Measurements from ENCODE around the gene MLLT10. TPM values are rescaled to one million over a fixed set of nuclear protein-coding genes. Genes with fewer than 3 reads are reported as not detected.
"Not testable (repeated sequence)": the region's sequence is repeated elsewhere in the genome, so short reads cannot be mapped to it uniquely, and the experiment has no call there.

Gene MLLT10
- total RNA-seq, 1 experiment from 2014 or later: 39.3 TPM

GRCh38 chr10:21526860-21527597 lies 7.0 kb upstream of the MLLT10 start:
- H3K27ac ChIP-seq: peak overlapping the region; percentile 99
- H3K9me3 ChIP-seq (replicated peaks): no peaks in the 10 kb centered on the region
- peak; percentile 71 to 73 for DNase-seq
- H3K36me3 ChIP-seq: no peaks in the 10 kb centered on the region
- no peaks in the 10 kb centered on the region for H3K27me3 ChIP-seq
- H3K4me3 ChIP-seq: peak overlapping the region; percentile 70
- H3K4me1 ChIP-seq: peaks cover 24% of the 10 kb centered on the region

GRCh38 chr10:21527598-21528235 lies 6.3 kb upstream of the MLLT10 start:
- peak in 1 of 2 experiments; percentile 52 for DNase-seq
- H3K27ac ChIP-seq: peak overlapping the region; percentile 99
- no peaks in the 10 kb centered on the region for H3K36me3 ChIP-seq
- H3K9me3 ChIP-seq (replicated peaks): no peaks in the 10 kb centered on the region
- peaks cover 29% of the 10 kb centered on the region for H3K4me1 ChIP-seq
- H3K27me3 ChIP-seq: no peaks in the 10 kb centered on the region
- peak overlapping the region; percentile 70 for H3K4me3 ChIP-seq

GRCh38 chr10:21528236-21529031 lies 5.6 kb upstream of the MLLT10 start:
- Histone ChIP-seq H3K27me3 (no peaks in the 10 kb centered on the region), H3K27ac (peak overlapping the region; percentile 99), H3K36me3 (no peaks in the 10 kb centered on the region), H3K4me3 (peak overlapping the region; percentile 70), H3K4me1 (peaks cover 24% of the 10 kb centered on the region), H3K9me3 (replicated peaks) (no peaks in the 10 kb centered on the region)
- peak in 1 of 2 experiments; percentile 49 for DNase-seq

- Histone ChIP-seq H3K9me3 (replicated peaks) (no peaks in the 10 kb centered on the region), H3K36me3 (no peaks in the 10 kb centered on the region), H3K27ac (peak overlapping the region; percentile 99), H3K4me1 (peaks cover 23% of the 10 kb centered on the region), H3K27me3 (no peaks in the 10 kb centered on the region), H3K4me3 (peak overlapping the region; percentile 70)
- peak in 1 of 2 experiments; percentile 58 for DNase-seq
These were observed 4.8 kb upstream of the MLLT10 start for GRCh38 chr10:21529032-21529910.

GRCh38 chr10:21530168-21530567 lies 3.9 kb upstream of the MLLT10 start:
- DNase-seq: no peak
- Histone ChIP-seq H3K27ac (no peak overlapping the region), H3K4me3 (no peak overlapping the region), H3K36me3 (no peaks in the 10 kb centered on the region), H3K4me1 (peaks cover 23% of the 10 kb centered on the region), H3K9me3 (replicated peaks) (no peaks in the 10 kb centered on the region), H3K27me3 (no peaks in the 10 kb centered on the region)

GRCh38 chr10:21530641-21531040 lies 3.4 kb upstream of the MLLT10 start:
- no peak overlapping the region for H3K27ac ChIP-seq
- peaks cover 23% of the 10 kb centered on the region for H3K4me1 ChIP-seq

GRCh38 chr10:21531164-21531563 lies 2.9 kb upstream of the MLLT10 start:
- Histone ChIP-seq H3K36me3 (no peaks in the 10 kb centered on the region; the same call in 1 of the 2 replicates), H3K4me1 (peaks cover 23% of the 10 kb centered on the region), H3K9me3 (replicated peaks) (no peaks in the 10 kb centered on the region), H3K4me3 (no peak overlapping the region), H3K27ac (peak overlapping the region; percentile 25; the same call in 1 of the 2 replicates), H3K27me3 (no peaks in the 10 kb centered on the region)
- peak in 1 of 2 experiments; percentile 30 for DNase-seq

More at GRCh38 chr10:21530641-21531040, 3.4 kb upstream of the MLLT10 start:
- Histone ChIP-seq H3K36me3 (no peaks in the 10 kb centered on the region; the same call in 1 of the 2 replicates), H3K9me3 (replicated peaks) (no peaks in the 10 kb centered on the region), H3K4me3 (no peak overlapping the region), H3K27me3 (no peaks in the 10 kb centered on the region)
- DNase-seq: peak in 1 of 2 experiments; percentile 19

GRCh38 chr10:21532694-21533466 lies 1.2 kb upstream of the MLLT10 start:
- peak overlapping the region; percentile 94 for H3K27ac ChIP-seq
- no peaks in the 10 kb centered on the region for H3K9me3 ChIP-seq (replicated peaks)
- peaks cover 4% of the 10 kb centered on the region for H3K36me3 ChIP-seq
- H3K4me3 ChIP-seq: peak overlapping the region; percentile 64
- H3K4me1 ChIP-seq: peaks cover 23% of the 10 kb centered on the region
- H3K27me3 ChIP-seq: no peaks in the 10 kb centered on the region
- DNase-seq: peak in 1 of 2 experiments; percentile 18

- no peak for DNase-seq
- Histone ChIP-seq H3K4me1 (peaks cover 21% of the 10 kb centered on the region), H3K36me3 (peaks cover 13% of the 10 kb centered on the region), H3K4me3 (peak overlapping the region; percentile 64), H3K9me3 (replicated peaks) (no peaks in the 10 kb centered on the region), H3K27me3 (no peaks in the 10 kb centered on the region), H3K27ac (no peak overlapping the region)
These were observed 201 bp downstream of the MLLT10 start for GRCh38 chr10:21534280-21534586.

- no peak overlapping the region for H3K27ac ChIP-seq
- H3K36me3 ChIP-seq: peaks cover 16% of the 10 kb centered on the region
- H3K27me3 ChIP-seq: no peaks in the 10 kb centered on the region
- no peaks in the 10 kb centered on the region for H3K9me3 ChIP-seq (replicated peaks)
- H3K4me1 ChIP-seq: peaks cover 16% of the 10 kb centered on the region
- DNase-seq: peak; percentile 46 to 54
- peak overlapping the region; percentile 64 for H3K4me3 ChIP-seq
These were observed 817 bp downstream of the MLLT10 start for GRCh38 chr10:21534604-21535493.

- Histone ChIP-seq H3K4me1 (peaks cover 16% of the 10 kb centered on the region), H3K27ac (no peak overlapping the region), H3K27me3 (no peaks in the 10 kb centered on the region), H3K4me3 (peak overlapping the region; percentile 64), H3K36me3 (peaks cover 23% of the 10 kb centered on the region), H3K9me3 (replicated peaks) (no peaks in the 10 kb centered on the region)
- no peak for DNase-seq
These were observed 1.5 kb downstream of the MLLT10 start for GRCh38 chr10:21535494-21535965.

GRCh38 chr10:21535976-21536375 lies 1.9 kb downstream of the MLLT10 start:
- not testable (repeated sequence) for H3K27me3 ChIP-seq; H3K27ac ChIP-seq; DNase-seq; H3K4me3 ChIP-seq; H3K9me3 ChIP-seq (replicated peaks)
- H3K4me1 ChIP-seq: peaks cover 16% of the 10 kb centered on the region
- peaks cover 27% of the 10 kb centered on the region for H3K36me3 ChIP-seq

GRCh38 chr10:21536874-21537273 lies 2.8 kb downstream of the MLLT10 start:
- Histone ChIP-seq H3K4me3 (no peak overlapping the region), H3K27ac (no peak overlapping the region), H3K27me3 (no peaks in the 10 kb centered on the region), H3K9me3 (replicated peaks) (no peaks in the 10 kb centered on the region), H3K36me3 (peaks cover 33% of the 10 kb centered on the region), H3K4me1 (peaks cover 10% of the 10 kb centered on the region)
- DNase-seq: no peak

Measured in SJCRH30 (cell line).